KMS-11 (cell line): ENCODE measurements around the gene CDK5RAP2.

Experiments used
- H2AFZ ChIP-seq: fragments of 200-600 bp; sonication (generic); 2 replicates; pipeline ENCODE4 v1.6.1; 2016; ENCODE audit warnings: antibody characterized with exemption, mixed run types, low read depth
- H3K27ac ChIP-seq: fragments of 200-600 bp; sonication (generic); 2 replicates; pipeline ENCODE4 v1.6.1; 2016; ENCODE audit warnings: mild to moderate bottlenecking, mixed run types
- H3K27me3 ChIP-seq: fragments of 200-600 bp; sonication (generic); 2 replicates; pipeline ENCODE4 v1.6.1; 2017; ENCODE audit warnings: mild to moderate bottlenecking, low read depth, mixed run types, moderate library complexity; ENCODE audit not compliant: insufficient read depth
- H3K36me3 ChIP-seq: fragments of 200-600 bp; sonication (generic); 2 replicates; pipeline ENCODE4 v1.6.1; 2017; ENCODE audit warnings: mild to moderate bottlenecking, mixed run types; ENCODE audit not compliant: insufficient read depth
- H3K4me1 ChIP-seq: fragments of 200-600 bp; sonication (generic); 2 replicates; pipeline ENCODE4 v1.6.1; 2016; ENCODE audit warnings: mild to moderate bottlenecking, low read depth, mixed run types; ENCODE audit not compliant: poor library complexity, severe bottlenecking
- H3K4me2 ChIP-seq: fragments of 200-600 bp; sonication (generic); 2 replicates; pipeline ENCODE4 v1.7.0; 2016; ENCODE audit warnings: mild to moderate bottlenecking, mixed run types
- H3K4me3 ChIP-seq: fragments of 200-600 bp; sonication (generic); IDR thresholded peaks from 2 replicates; pipeline ENCODE4 v1.6.1; 2017; ENCODE audit warnings: low read depth, low read length, mixed read lengths; ENCODE audit not compliant: insufficient read depth
- H3K79me2 ChIP-seq: fragments of 200-600 bp; sonication (generic); 2 replicates; pipeline ENCODE4 v1.6.1; 2016; ENCODE audit warnings: low read depth, mixed run types; ENCODE audit not compliant: insufficient read depth
- H3K9ac ChIP-seq: fragments of 200-600 bp; sonication (generic); 2 replicates; pipeline ENCODE4 v1.6.1; 2016; ENCODE audit warnings: mild to moderate bottlenecking, mixed run types
- H4K20me1 ChIP-seq: fragments of 200-600 bp; sonication (generic); 2 replicates; pipeline ENCODE4 v1.6.1; 2016; ENCODE audit warnings: mild to moderate bottlenecking, mixed run types; ENCODE audit not compliant: insufficient read depth
- TF ChIP-seq, protein P1 (sequence below): fragments of 200-600 bp; sonication (generic); conservative IDR thresholded peaks from 2 replicates; pipeline ENCODE4 v1.6.1; 2017; ENCODE audit warnings: low read depth, mild to moderate bottlenecking, antibody characterized with exemption, low read length, moderate library complexity, mixed read lengths

CDK5RAP2 gene

GRCh38 chr9:120562861-120563443, 17.0 kb downstream of the CDK5RAP2 start:
- H3K9ac ChIP-seq, result no peak overlapping the region
- no peak overlapping the region for H3K4me2 ChIP-seq
- H3K36me3 ChIP-seq, result no peaks in the 10 kb centered on the region; the same call in 1 of the 2 replicates
- TF ChIP-seq, protein P1, sequence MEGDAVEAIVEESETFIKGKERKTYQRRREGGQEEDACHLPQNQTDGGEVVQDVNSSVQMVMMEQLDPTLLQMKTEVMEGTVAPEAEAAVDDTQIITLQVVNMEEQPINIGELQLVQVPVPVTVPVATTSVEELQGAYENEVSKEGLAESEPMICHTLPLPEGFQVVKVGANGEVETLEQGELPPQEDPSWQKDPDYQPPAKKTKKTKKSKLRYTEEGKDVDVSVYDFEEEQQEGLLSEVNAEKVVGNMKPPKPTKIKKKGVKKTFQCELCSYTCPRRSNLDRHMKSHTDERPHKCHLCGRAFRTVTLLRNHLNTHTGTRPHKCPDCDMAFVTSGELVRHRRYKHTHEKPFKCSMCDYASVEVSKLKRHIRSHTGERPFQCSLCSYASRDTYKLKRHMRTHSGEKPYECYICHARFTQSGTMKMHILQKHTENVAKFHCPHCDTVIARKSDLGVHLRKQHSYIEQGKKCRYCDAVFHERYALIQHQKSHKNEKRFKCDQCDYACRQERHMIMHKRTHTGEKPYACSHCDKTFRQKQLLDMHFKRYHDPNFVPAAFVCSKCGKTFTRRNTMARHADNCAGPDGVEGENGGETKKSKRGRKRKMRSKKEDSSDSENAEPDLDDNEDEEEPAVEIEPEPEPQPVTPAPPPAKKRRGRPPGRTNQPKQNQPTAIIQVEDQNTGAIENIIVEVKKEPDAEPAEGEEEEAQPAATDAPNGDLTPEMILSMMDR, result no peak
- peaks cover 72% of the 10 kb centered on the region; the same call in 1 of the 2 replicates for H3K79me2 ChIP-seq
- no peak overlapping the region for H3K4me3 ChIP-seq
- no peaks in the 10 kb centered on the region for H4K20me1 ChIP-seq
- H3K27me3 ChIP-seq, result no peaks in the 10 kb centered on the region
- H3K4me1 ChIP-seq, result peaks cover 60% of the 10 kb centered on the region
- H3K27ac ChIP-seq, result no peak overlapping the region
- no peak overlapping the region for H2AFZ ChIP-seq

DNA sequence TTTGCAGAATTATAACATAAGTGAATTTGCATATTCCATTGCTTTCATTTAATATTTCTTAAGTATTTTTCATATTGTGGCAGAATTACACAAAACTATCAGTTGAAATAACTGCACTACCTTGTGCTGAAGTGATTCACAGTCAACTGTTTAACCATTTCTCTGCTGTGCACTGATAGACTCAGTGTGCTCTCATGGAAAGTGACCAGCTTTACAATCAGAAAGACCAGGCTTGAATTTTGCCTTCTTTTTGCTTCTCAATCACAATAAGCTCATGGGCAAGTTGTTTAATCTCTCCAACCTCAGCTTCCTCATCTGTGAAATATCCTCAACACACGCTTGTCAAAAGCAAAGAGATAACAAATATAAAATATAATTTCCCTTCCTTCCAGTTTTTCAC, 18.3 kb downstream of the CDK5RAP2 start:
- H3K79me2 ChIP-seq, result peaks cover 71% of the 10 kb centered on the region
- H2AFZ ChIP-seq, result no peak overlapping the region
- H3K4me2 ChIP-seq, result no peak overlapping the region
- no peak overlapping the region for H3K4me3 ChIP-seq
- H3K27ac ChIP-seq, result no peak overlapping the region
- peaks cover 50% of the 10 kb centered on the region for H3K4me1 ChIP-seq
- TF ChIP-seq, protein P1, result no peak
- no peaks in the 10 kb centered on the region; the same call in 1 of the 2 replicates for H3K36me3 ChIP-seq
- H4K20me1 ChIP-seq, result no peaks in the 10 kb centered on the region
- no peaks in the 10 kb centered on the region for H3K27me3 ChIP-seq
- H3K9ac ChIP-seq, result no peak overlapping the region

- H3K4me3 ChIP-seq, result no peak overlapping the region
- H3K27me3 ChIP-seq, result no peaks in the 10 kb centered on the region
- no peak overlapping the region for H3K4me2 ChIP-seq
- no peaks in the 10 kb centered on the region for H4K20me1 ChIP-seq
- peaks cover 32% of the 10 kb centered on the region for H3K4me1 ChIP-seq
- no peaks in the 10 kb centered on the region; the same call in 1 of the 2 replicates for H3K36me3 ChIP-seq
- H3K79me2 ChIP-seq, result peaks cover 68% of the 10 kb centered on the region
- no peak overlapping the region for H3K9ac ChIP-seq
- H3K27ac ChIP-seq, result no peak overlapping the region
- TF ChIP-seq, protein P1, result no peak
- H2AFZ ChIP-seq, result no peak overlapping the region
Observed at GRCh38 chr9:120559546-120559945, 20.4 kb downstream of the CDK5RAP2 start.

GRCh38 chr9:120558454-120558853, 21.5 kb downstream of the CDK5RAP2 start:
- Histone ChIP-seq H3K9ac (no peak overlapping the region), H3K36me3 (peaks cover 5% of the 10 kb centered on the region; the same call in 1 of the 2 replicates), H3K27me3 (no peaks in the 10 kb centered on the region), H3K4me2 (no peak overlapping the region), H3K4me3 (no peak overlapping the region), H3K27ac (no peak overlapping the region), H2AFZ (no peak overlapping the region), H4K20me1 (no peaks in the 10 kb centered on the region), H3K79me2 (peaks cover 63% of the 10 kb centered on the region), H3K4me1 (peaks cover 24% of the 10 kb centered on the region)
- TF ChIP-seq, protein P1, result no peak
